ENCODE data around the gene SKAP1.

The SKAP1 gene

GRCh38 chr17:48153691-48154358, 276.2 kb downstream of the SKAP1 start:
- H3K4me1 ChIP-seq (ENCODE audit: control insufficient read depth in 1 of 2, insufficient read depth in 2 of 2, low read length in 2 of 2), result no peaks in the 10 kb centered on the region
- H3K9me3 ChIP-seq (ENCODE audit: control insufficient read depth in 1 of 2, low read length in 2 of 2), result no peaks in the 10 kb centered on the region
- H3K4me3 ChIP-seq (ENCODE audit: low read depth in 1 of 2, low read length in 2 of 2), result no peak overlapping the region
- H3K27me3 ChIP-seq (ENCODE audit: low read depth, low read length), result peaks cover 17% of the 10 kb centered on the region
- H3K36me3 ChIP-seq (ENCODE audit: control insufficient read depth in 1 of 2, insufficient read depth in 2 of 2, low read length in 2 of 2), result no peaks in the 10 kb centered on the region
- H3K27ac ChIP-seq (ENCODE audit: low read length), result no peak overlapping the region

GRCh38 chr17:48152289-48152688, 277.7 kb downstream of the SKAP1 start:
- H3K27ac ChIP-seq (ENCODE audit: low read length), result no peak overlapping the region
- no peaks in the 10 kb centered on the region for H3K9me3 ChIP-seq (ENCODE audit: control insufficient read depth in 1 of 2, low read length in 2 of 2)
- H3K27me3 ChIP-seq (ENCODE audit: low read depth, low read length), result peaks cover 17% of the 10 kb centered on the region
- H3K4me3 ChIP-seq (ENCODE audit: low read depth in 1 of 2, low read length in 2 of 2), result no peak overlapping the region
- no peaks in the 10 kb centered on the region for H3K4me1 ChIP-seq (ENCODE audit: control insufficient read depth in 1 of 2, insufficient read depth in 2 of 2, low read length in 2 of 2)
- no peaks in the 10 kb centered on the region for H3K36me3 ChIP-seq (ENCODE audit: control insufficient read depth in 1 of 2, insufficient read depth in 2 of 2, low read length in 2 of 2)

DNA sequence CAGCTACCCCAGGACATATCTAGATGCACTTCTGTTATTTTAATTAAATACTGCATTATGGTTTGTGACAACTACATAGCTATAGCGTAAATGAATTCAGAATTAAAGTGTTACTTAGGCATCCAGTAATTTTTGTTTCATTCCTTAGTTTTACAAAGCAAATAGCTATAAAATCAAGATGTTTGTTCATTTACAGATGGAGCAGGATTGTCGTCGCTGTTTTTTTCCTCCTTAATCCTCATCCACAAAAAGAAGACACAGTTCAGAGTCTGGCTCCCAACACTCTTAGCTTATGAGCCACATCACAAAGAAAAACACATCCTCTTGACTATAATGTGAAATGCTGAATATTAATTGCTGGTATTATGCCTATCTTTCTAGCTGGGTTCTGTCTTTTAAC, 278.8 kb downstream of the SKAP1 start:
- Histone ChIP-seq H3K27me3 (ENCODE audit: low read depth, low read length) (peaks cover 17% of the 10 kb centered on the region), H3K36me3 (ENCODE audit: control insufficient read depth in 1 of 2, insufficient read depth in 2 of 2, low read length in 2 of 2) (no peaks in the 10 kb centered on the region), H3K4me3 (ENCODE audit: low read depth in 1 of 2, low read length in 2 of 2) (no peak overlapping the region), H3K27ac (ENCODE audit: low read length) (no peak overlapping the region), H3K9me3 (ENCODE audit: control insufficient read depth in 1 of 2, low read length in 2 of 2) (no peaks in the 10 kb centered on the region), H3K4me1 (ENCODE audit: control insufficient read depth in 1 of 2, insufficient read depth in 2 of 2, low read length in 2 of 2) (no peaks in the 10 kb centered on the region)

DNA sequence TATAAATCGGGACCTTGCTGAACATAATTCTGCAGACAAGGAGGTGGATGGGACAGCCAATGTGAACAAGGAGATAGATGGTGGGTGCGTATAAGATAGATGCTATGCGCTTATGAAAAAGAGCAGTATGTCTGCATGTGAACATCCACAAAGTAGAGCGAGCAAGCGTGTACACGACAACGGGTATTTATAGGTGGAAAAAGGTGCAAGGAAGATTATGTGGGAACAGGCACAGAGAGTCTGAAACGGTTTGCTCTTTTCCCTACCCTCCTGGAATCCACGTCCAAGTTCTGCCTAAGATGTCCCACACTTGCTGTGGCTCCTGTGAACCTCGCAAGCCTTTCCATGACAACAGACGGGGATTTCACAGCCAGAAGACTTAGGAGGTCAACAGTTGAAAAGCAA, 279.4 kb downstream of the SKAP1 start:
- Histone ChIP-seq H3K9me3 (ENCODE audit: control insufficient read depth in 1 of 2, low read length in 2 of 2) (no peaks in the 10 kb centered on the region), H3K36me3 (ENCODE audit: control insufficient read depth in 1 of 2, insufficient read depth in 2 of 2, low read length in 2 of 2) (no peaks in the 10 kb centered on the region), H3K27me3 (ENCODE audit: low read depth, low read length) (peaks cover 17% of the 10 kb centered on the region), H3K27ac (ENCODE audit: low read length) (no peak overlapping the region), H3K4me3 (ENCODE audit: low read depth in 1 of 2, low read length in 2 of 2) (no peak overlapping the region), H3K4me1 (ENCODE audit: control insufficient read depth in 1 of 2, insufficient read depth in 2 of 2, low read length in 2 of 2) (no peaks in the 10 kb centered on the region)

- H3K4me1 ChIP-seq (ENCODE audit: control insufficient read depth in 1 of 2, insufficient read depth in 2 of 2, low read length in 2 of 2), result no peaks in the 10 kb centered on the region
- no peak overlapping the region for H3K4me3 ChIP-seq (ENCODE audit: low read depth in 1 of 2, low read length in 2 of 2)
- no peaks in the 10 kb centered on the region for H3K9me3 ChIP-seq (ENCODE audit: control insufficient read depth in 1 of 2, low read length in 2 of 2)
- no peak overlapping the region for H3K27ac ChIP-seq (ENCODE audit: low read length)
- H3K27me3 ChIP-seq (ENCODE audit: low read depth, low read length), result peaks cover 17% of the 10 kb centered on the region
- H3K36me3 ChIP-seq (ENCODE audit: control insufficient read depth in 1 of 2, insufficient read depth in 2 of 2, low read length in 2 of 2), result no peaks in the 10 kb centered on the region
Measured at GRCh38 chr17:48149787-48150463, 280.1 kb downstream of the SKAP1 start.

DNA sequence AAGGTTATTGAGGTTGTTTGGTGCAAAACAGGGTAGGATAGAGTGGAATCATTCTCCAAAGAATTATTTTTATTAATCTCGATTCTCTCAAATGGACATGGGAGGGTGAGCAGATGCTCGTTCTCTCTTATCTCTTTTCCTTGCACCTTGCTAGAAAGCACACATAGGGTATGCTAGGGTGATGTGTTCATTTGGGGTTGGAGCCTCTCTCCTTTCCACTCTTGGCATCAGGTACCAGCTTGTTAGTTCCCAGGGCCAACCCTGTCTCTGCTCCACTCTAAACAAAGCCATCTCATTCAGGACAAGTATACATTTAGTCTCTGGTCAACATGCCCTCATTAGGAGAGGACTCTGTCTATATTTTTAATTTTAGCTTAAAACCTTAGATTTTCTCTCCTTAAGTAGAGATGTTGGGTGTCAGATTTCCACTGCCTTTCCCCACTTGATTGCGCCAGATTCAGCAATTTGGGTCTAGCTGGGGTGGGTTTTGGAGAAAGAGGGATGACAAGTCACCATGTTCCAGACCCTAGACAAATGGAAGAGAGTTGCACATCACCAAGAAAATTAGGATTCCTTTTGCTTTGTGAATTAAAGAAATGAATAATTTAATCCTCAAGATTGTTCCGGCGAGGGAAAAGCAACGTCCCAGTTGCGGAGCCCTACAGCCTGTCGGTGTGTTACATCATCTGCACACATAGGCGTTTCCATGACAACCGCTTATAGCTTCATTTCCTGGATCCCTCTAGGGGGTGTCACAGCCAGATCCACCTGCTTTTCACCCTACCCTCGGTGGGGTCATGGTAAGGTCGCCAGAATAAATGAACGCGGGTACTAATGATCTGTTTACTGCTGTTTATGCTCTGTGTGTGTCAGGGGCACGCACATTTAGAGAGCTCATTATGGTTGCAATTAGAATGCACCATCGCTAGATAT, 280.9 kb downstream of the SKAP1 start:
- no peak overlapping the region for H3K4me3 ChIP-seq (ENCODE audit: low read depth in 1 of 2, low read length in 2 of 2)

DNA sequence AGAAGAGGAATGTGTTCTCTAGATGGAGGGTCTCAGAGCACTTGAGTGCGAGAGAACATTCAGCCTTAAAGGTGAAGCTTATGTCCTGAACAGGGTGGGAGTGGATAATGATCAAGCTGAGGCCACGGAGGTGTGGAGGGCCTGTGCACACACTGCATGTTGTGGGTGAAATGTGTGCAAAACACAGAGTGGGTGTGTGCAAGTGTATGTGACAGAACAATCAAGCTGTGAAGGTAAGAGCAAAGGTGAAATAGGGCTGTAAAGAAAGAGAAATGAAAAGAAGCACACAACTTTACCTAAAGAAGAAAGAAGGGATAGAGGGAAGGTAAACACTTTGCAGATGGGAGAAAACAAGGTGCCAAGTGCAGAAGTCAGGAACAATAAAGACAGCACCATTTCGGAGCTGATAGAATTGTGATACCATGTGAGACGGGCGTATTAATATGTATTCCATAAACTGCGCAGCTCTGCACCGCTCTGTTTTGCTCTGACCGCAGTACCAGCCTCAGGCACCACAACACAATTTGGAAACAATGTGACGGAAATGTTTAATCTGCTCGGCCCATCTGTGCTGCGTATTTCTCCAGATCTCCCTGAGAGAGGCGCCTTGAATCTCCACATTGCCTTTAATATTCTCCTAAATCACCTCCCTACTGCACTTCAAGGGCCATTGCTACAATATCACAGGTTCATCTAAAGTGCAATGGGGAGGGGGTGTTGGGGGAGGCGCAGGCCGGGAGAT, 281.8 kb downstream of the SKAP1 start:
- Histone ChIP-seq H3K27me3 (ENCODE audit: low read depth, low read length) (peaks cover 16% of the 10 kb centered on the region), H3K4me3 (ENCODE audit: low read depth in 1 of 2, low read length in 2 of 2) (no peak overlapping the region)

More for the DNA sequence above, 280.9 kb downstream of the SKAP1 start:
- Histone ChIP-seq H3K27ac (ENCODE audit: low read length) (no peak overlapping the region), H3K36me3 (ENCODE audit: control insufficient read depth in 1 of 2, insufficient read depth in 2 of 2, low read length in 2 of 2) (no peaks in the 10 kb centered on the region), H3K27me3 (ENCODE audit: low read depth, low read length) (peaks cover 17% of the 10 kb centered on the region), H3K4me1 (ENCODE audit: control insufficient read depth in 1 of 2, insufficient read depth in 2 of 2, low read length in 2 of 2) (no peaks in the 10 kb centered on the region), H3K9me3 (ENCODE audit: control insufficient read depth in 1 of 2, low read length in 2 of 2) (no peaks in the 10 kb centered on the region)

GRCh38 chr17:48144976-48145798, 284.8 kb downstream of the SKAP1 start:
- Histone ChIP-seq H3K4me3 (ENCODE audit: low read depth in 1 of 2, low read length in 2 of 2) (no peak overlapping the region), H3K4me1 (ENCODE audit: control insufficient read depth in 1 of 2, insufficient read depth in 2 of 2, low read length in 2 of 2) (no peaks in the 10 kb centered on the region), H3K27me3 (ENCODE audit: low read depth, low read length) (peaks cover 10% of the 10 kb centered on the region), H3K9me3 (ENCODE audit: control insufficient read depth in 1 of 2, low read length in 2 of 2) (no peaks in the 10 kb centered on the region), H3K36me3 (ENCODE audit: control insufficient read depth in 1 of 2, insufficient read depth in 2 of 2, low read length in 2 of 2) (no peaks in the 10 kb centered on the region), H3K27ac (ENCODE audit: low read length) (no peak overlapping the region)

More for the DNA sequence above, 281.8 kb downstream of the SKAP1 start:
- Histone ChIP-seq H3K27ac (ENCODE audit: low read length) (no peak overlapping the region), H3K4me1 (ENCODE audit: control insufficient read depth in 1 of 2, insufficient read depth in 2 of 2, low read length in 2 of 2) (no peaks in the 10 kb centered on the region), H3K9me3 (ENCODE audit: control insufficient read depth in 1 of 2, low read length in 2 of 2) (no peaks in the 10 kb centered on the region), H3K36me3 (ENCODE audit: control insufficient read depth in 1 of 2, insufficient read depth in 2 of 2, low read length in 2 of 2) (no peaks in the 10 kb centered on the region)

DNA sequence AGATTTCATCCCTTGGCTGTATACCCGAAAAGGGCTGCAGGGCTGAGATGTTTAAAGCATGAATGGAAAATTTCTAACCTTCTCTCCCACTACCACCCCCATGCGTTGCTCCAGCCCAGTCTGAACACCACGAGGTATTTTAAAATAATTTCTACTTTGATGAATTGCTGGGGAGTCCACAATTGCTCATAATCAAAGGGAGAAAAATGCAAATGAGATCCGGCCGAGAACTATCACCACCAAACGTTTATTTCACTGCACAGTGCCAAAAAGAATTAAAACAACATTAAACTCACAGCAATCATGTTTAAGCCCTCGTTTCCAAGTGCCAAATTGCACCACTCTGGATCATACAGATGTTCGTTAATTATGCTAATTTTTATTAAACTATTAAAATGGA, 285.8 kb downstream of the SKAP1 start:
- H3K27me3 ChIP-seq (ENCODE audit: low read depth, low read length), result peaks cover 5% of the 10 kb centered on the region
- H3K27ac ChIP-seq (ENCODE audit: low read length), result no peak overlapping the region
- no peaks in the 10 kb centered on the region for H3K9me3 ChIP-seq (ENCODE audit: control insufficient read depth in 1 of 2, low read length in 2 of 2)
- no peak overlapping the region for H3K4me3 ChIP-seq (ENCODE audit: low read depth in 1 of 2, low read length in 2 of 2)
- no peaks in the 10 kb centered on the region for H3K36me3 ChIP-seq (ENCODE audit: control insufficient read depth in 1 of 2, insufficient read depth in 2 of 2, low read length in 2 of 2)
- H3K4me1 ChIP-seq (ENCODE audit: control insufficient read depth in 1 of 2, insufficient read depth in 2 of 2, low read length in 2 of 2), result no peaks in the 10 kb centered on the region

GRCh38 chr17:48143629-48144028, 286.4 kb downstream of the SKAP1 start:
- peaks cover 5% of the 10 kb centered on the region for H3K27me3 ChIP-seq (ENCODE audit: low read depth, low read length)
- H3K9me3 ChIP-seq (ENCODE audit: control insufficient read depth in 1 of 2, low read length in 2 of 2), result no peaks in the 10 kb centered on the region
- H3K4me3 ChIP-seq (ENCODE audit: low read depth in 1 of 2, low read length in 2 of 2), result no peak overlapping the region
- H3K4me1 ChIP-seq (ENCODE audit: control insufficient read depth in 1 of 2, insufficient read depth in 2 of 2, low read length in 2 of 2), result no peaks in the 10 kb centered on the region
- no peak overlapping the region for H3K27ac ChIP-seq (ENCODE audit: low read length)
- H3K36me3 ChIP-seq (ENCODE audit: control insufficient read depth in 1 of 2, insufficient read depth in 2 of 2, low read length in 2 of 2), result no peaks in the 10 kb centered on the region

All from muscle layer of duodenum (tissue), 2 donors.